Duodenal mucosa (tissue), 2 donors: Measurements from ENCODE around the gene LAMB1.
A peak's percentile ranks its signal among the peaks of the same experiment; 100 is the strongest.
"Not testable (repeated sequence)": the region's sequence is repeated elsewhere in the genome, so short reads cannot be mapped to it uniquely, and the experiment has no call there.

Experiments used
- H3K27ac ChIP-seq: one replicate; pipeline ENCODE4 v1.7.0; 2013; ENCODE audit warnings: low read depth, low read length
- H3K27me3 ChIP-seq, 2 donors: one replicate each; pipeline ENCODE4 v1.7.0; 2013; ENCODE audit warnings: low read length in 2 of 2, control low read depth in 1 of 2; ENCODE audit not compliant: insufficient read depth in 2 of 2, control insufficient read depth in 1 of 2
- H3K36me3 ChIP-seq, 2 donors: one replicate each; pipeline ENCODE4 v1.7.0; 2013; ENCODE audit warnings: low read length in 2 of 2, control low read depth in 1 of 2; ENCODE audit not compliant: insufficient read depth in 2 of 2, control insufficient read depth in 1 of 2
- H3K4me1 ChIP-seq, 2 donors: one replicate each; pipeline ENCODE4 v1.7.0; 2013; ENCODE audit warnings: low read length in 2 of 2, control low read depth in 1 of 2; ENCODE audit not compliant: insufficient read depth in 2 of 2, control insufficient read depth in 1 of 2
- H3K4me3 ChIP-seq, 2 donors: one replicate each; pipeline ENCODE4 v1.7.0; 2013; ENCODE audit warnings: low read length in 2 of 2, low read depth in 1 of 2
- H3K9ac ChIP-seq, 2 donors: one replicate each; pipeline ENCODE4 v1.7.0; 2013; ENCODE audit warnings: low read length in 2 of 2, low read depth in 1 of 2
- H3K9me3 ChIP-seq, 2 donors: one replicate each; pipeline ENCODE4 v1.7.0; 2013; ENCODE audit warnings: low read length in 2 of 2, control low read depth in 1 of 2; ENCODE audit not compliant: control insufficient read depth in 1 of 2

Gene LAMB1

GRCh38 chr7:107914831-107915230, 88.1 kb downstream of the LAMB1 start:
- Histone ChIP-seq H3K27me3 (no peaks in the 10 kb centered on the region), H3K36me3 (peaks cover 33 to 60% of the 10 kb centered on the region in 2 donors), H3K4me3 (no peak overlapping the region), H3K27ac (no peak overlapping the region), H3K9ac (no peak overlapping the region), H3K4me1 (no peaks in the 10 kb centered on the region), H3K9me3 (no peaks in the 10 kb centered on the region)

GRCh38 chr7:107913851-107914250, 89.1 kb downstream of the LAMB1 start:
- Histone ChIP-seq H3K36me3 (peaks cover 31 to 58% of the 10 kb centered on the region in 2 donors), H3K27ac (no peak overlapping the region), H3K9ac (no peak overlapping the region), H3K27me3 (no peaks in the 10 kb centered on the region), H3K4me3 (no peak overlapping the region), H3K9me3 (no peaks in the 10 kb centered on the region), H3K4me1 (no peaks in the 10 kb centered on the region)

GRCh38 chr7:107911981-107912380, 91.0 kb downstream of the LAMB1 start:
- no peak overlapping the region for H3K4me3 ChIP-seq
- H3K9me3 ChIP-seq = no peaks in the 10 kb centered on the region
- H3K9ac ChIP-seq = no peak overlapping the region
- H3K36me3 ChIP-seq = peaks cover 21 to 57% of the 10 kb centered on the region in 2 donors
- no peaks in the 10 kb centered on the region for H3K27me3 ChIP-seq
- no peak overlapping the region for H3K27ac ChIP-seq
- no peaks in the 10 kb centered on the region for H3K4me1 ChIP-seq

- no peak overlapping the region for H3K9ac ChIP-seq
- no peaks in the 10 kb centered on the region for H3K27me3 ChIP-seq
- peaks cover 19 to 71% of the 10 kb centered on the region in 2 donors for H3K36me3 ChIP-seq
- no peak overlapping the region for H3K4me3 ChIP-seq
- no peaks in the 10 kb centered on the region for H3K4me1 ChIP-seq
- no peak overlapping the region for H3K27ac ChIP-seq
- H3K9me3 ChIP-seq = no peaks in the 10 kb centered on the region
Observed at GRCh38 chr7:107909445-107909844, 93.5 kb downstream of the LAMB1 start.

- no peak overlapping the region for H3K4me3 ChIP-seq
- H3K9ac ChIP-seq = no peak overlapping the region
- no peak overlapping the region for H3K27ac ChIP-seq
- peaks cover 28 to 80% of the 10 kb centered on the region in 2 donors for H3K36me3 ChIP-seq
- H3K4me1 ChIP-seq = no peaks in the 10 kb centered on the region
- no peaks in the 10 kb centered on the region for H3K27me3 ChIP-seq
- H3K9me3 ChIP-seq = no peaks in the 10 kb centered on the region
Observed at GRCh38 chr7:107907790-107908189, 95.2 kb downstream of the LAMB1 start.

GRCh38 chr7:107902381-107902780, 100.6 kb downstream of the LAMB1 start:
- Histone ChIP-seq H3K4me3 (no peak overlapping the region), H3K27me3 (no peaks in the 10 kb centered on the region), H3K27ac (no peak overlapping the region), H3K9ac (no peak overlapping the region), H3K4me1 (no peaks in the 10 kb centered on the region), H3K36me3 (peaks cover 21 to 49% of the 10 kb centered on the region in 2 donors), H3K9me3 (no peaks in the 10 kb centered on the region)

GRCh38 chr7:107900496-107901015, 102.4 kb downstream of the LAMB1 start:
- no peak overlapping the region for H3K4me3 ChIP-seq
- no peak overlapping the region for H3K27ac ChIP-seq
- H3K36me3 ChIP-seq = peaks cover 14 to 40% of the 10 kb centered on the region in 2 donors
- H3K4me1 ChIP-seq = no peaks in the 10 kb centered on the region
- H3K9me3 ChIP-seq = no peaks in the 10 kb centered on the region
- no peak overlapping the region for H3K9ac ChIP-seq
- no peaks in the 10 kb centered on the region for H3K27me3 ChIP-seq

GRCh38 chr7:107898997-107899594, 103.9 kb downstream of the LAMB1 start:
- no peak overlapping the region for H3K9ac ChIP-seq
- no peaks in the 10 kb centered on the region for H3K27me3 ChIP-seq
- no peaks in the 10 kb centered on the region for H3K9me3 ChIP-seq
- H3K4me1 ChIP-seq = peaks cover 0 to 5% of the 10 kb centered on the region in 2 donors
- H3K27ac ChIP-seq = no peak overlapping the region
- no peak overlapping the region for H3K4me3 ChIP-seq
- peaks cover 20 to 43% of the 10 kb centered on the region in 2 donors for H3K36me3 ChIP-seq

GRCh38 chr7:107892367-107892741, 110.6 kb downstream of the LAMB1 start:
- not testable (repeated sequence) for H3K9me3 ChIP-seq, H3K27ac ChIP-seq, H3K27me3 ChIP-seq
- peak overlapping the region; percentile 77 to 99 for H3K9ac ChIP-seq
- H3K4me1 ChIP-seq = peaks cover 28 to 30% of the 10 kb centered on the region in 2 donors
- peaks cover 10 to 32% of the 10 kb centered on the region in 2 donors for H3K36me3 ChIP-seq
- H3K4me3 ChIP-seq = peak overlapping the region; percentile 80 to 99

- Histone ChIP-seq H3K4me3 (peak overlapping the region; percentile 80 to 99), H3K27me3 (no peaks in the 10 kb centered on the region), H3K9ac (peak overlapping the region; percentile 77 to 99), H3K27ac (peak overlapping the region; percentile 94), H3K9me3 (no peaks in the 10 kb centered on the region), H3K4me1 (peaks cover 28 to 30% of the 10 kb centered on the region in 2 donors), H3K36me3 (peaks cover 10 to 32% of the 10 kb centered on the region in 2 donors)
Observed at GRCh38 chr7:107891636-107892366, 111.2 kb downstream of the LAMB1 start.
